HG03457 (cell line): ENCODE data around the gene FAM43A.

Experiments
- ATAC-seq: cut with Tn5 transposase; IDR thresholded peaks from one replicate; pipeline ENCODE4 v1.9.1; 2021; ENCODE audit warnings: moderate number of reproducible peaks; ENCODE audit not compliant: unreplicated experiment

Gene FAM43A

GRCh38 chr3:194685718-194686413 lies at the start of gene FAM43A:
FAM43A (plus strand) TSS chr3:194685883; CDS start chr3:194686827, 944 bp downstream.
- ATAC-seq = peak; percentile 51

- ATAC-seq = no peak
Measured at GRCh38 chr3:194637066-194637465, 48.6 kb upstream of the FAM43A start.

GRCh38 chr3:194637541-194638400 lies 47.9 kb upstream of the FAM43A start:
- no peak for ATAC-seq

GRCh38 chr3:194638991-194639605 lies 46.6 kb upstream of the FAM43A start:
- no peak for ATAC-seq

- ATAC-seq = no peak
Measured at GRCh38 chr3:194640829-194641228, 44.9 kb upstream of the FAM43A start.

- ATAC-seq = no peak
Measured at GRCh38 chr3:194642769-194643168, 42.9 kb upstream of the FAM43A start.

- no peak for ATAC-seq
Measured at GRCh38 chr3:194647747-194648146, 37.9 kb upstream of the FAM43A start.

GRCh38 chr3:194654443-194654842 lies 31.2 kb upstream of the FAM43A start:
- ATAC-seq = peak; percentile 67

- no peak for ATAC-seq
Measured at GRCh38 chr3:194657439-194657838, 28.2 kb upstream of the FAM43A start.

- ATAC-seq = no peak
Measured at GRCh38 chr3:194658477-194659242, 27.0 kb upstream of the FAM43A start.

GRCh38 chr3:194659778-194660177 lies 25.9 kb upstream of the FAM43A start:
- ATAC-seq = no peak

GRCh38 chr3:194661374-194661773 lies 24.3 kb upstream of the FAM43A start:
- ATAC-seq = no peak

GRCh38 chr3:194661946-194662345 lies 23.7 kb upstream of the FAM43A start:
- no peak for ATAC-seq

GRCh38 chr3:194664857-194665256 lies 20.8 kb upstream of the FAM43A start:
- no peak for ATAC-seq

GRCh38 chr3:194667363-194667762 lies 18.3 kb upstream of the FAM43A start:
- ATAC-seq = no peak

- ATAC-seq = no peak
Measured at GRCh38 chr3:194671511-194671899, 14.2 kb upstream of the FAM43A start.

GRCh38 chr3:194671900-194672808 lies 13.5 kb upstream of the FAM43A start, which contains the start of gene LSG1:
LSG1 (minus strand) TSS chr3:194672191; CDS start chr3:194672162, 29 bp downstream.
- ATAC-seq = peak; percentile 73

GRCh38 chr3:194672876-194673275 lies 12.8 kb upstream of the FAM43A start:
- ATAC-seq = no peak

- no peak for ATAC-seq
Measured at GRCh38 chr3:194673761-194674160, 11.9 kb upstream of the FAM43A start.
